CD4-positive, alpha-beta T cell treated with Interleukin-17A for 4 hours (primary cell): ENCODE data around the gene MED13L.
"Not testable (repeated sequence)": the region's sequence is repeated elsewhere in the genome, so short reads cannot be mapped to it uniquely, and the experiment has no call there.

Experiments
- DNase-seq: peaks from one replicate; pipeline ENCODE4 v3.0.0-alpha.2; 2020; ENCODE audit warnings: mixed read lengths

MED13L gene

GRCh38 chr12:115998794-115999478, 278.6 kb downstream of the MED13L start:
- DNase-seq = no peak

GRCh38 chr12:115998119-115998633, 279.3 kb downstream of the MED13L start:
- peak; percentile 20 for DNase-seq

- no peak for DNase-seq
These were observed 283.8 kb downstream of the MED13L start for GRCh38 chr12:115993737-115994136.

- no peak for DNase-seq
These were observed 287.3 kb downstream of the MED13L start for GRCh38 chr12:115990241-115990640.

- no peak for DNase-seq
These were observed 288.6 kb downstream of the MED13L start for GRCh38 chr12:115988625-115989563.

DNA sequence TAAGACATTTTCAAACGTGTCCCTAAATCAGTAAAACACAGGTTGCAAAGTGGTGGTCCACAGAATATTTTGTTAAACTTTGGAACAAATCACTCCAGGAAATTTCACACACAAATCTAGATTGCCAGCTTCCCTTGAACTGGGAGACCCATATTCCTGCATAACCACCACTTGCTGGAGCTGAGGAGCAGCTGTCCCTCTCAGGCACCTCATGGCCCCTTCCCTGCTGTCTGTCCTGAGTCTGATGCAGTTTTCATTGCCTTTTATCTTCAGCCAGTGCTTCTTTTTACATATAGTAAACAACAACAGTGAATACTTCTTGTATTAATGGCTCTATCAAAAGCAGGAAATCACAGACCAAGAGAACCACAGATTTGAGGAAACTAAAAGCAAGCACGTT, 289.3 kb downstream of the MED13L start:
- no peak for DNase-seq

DNA sequence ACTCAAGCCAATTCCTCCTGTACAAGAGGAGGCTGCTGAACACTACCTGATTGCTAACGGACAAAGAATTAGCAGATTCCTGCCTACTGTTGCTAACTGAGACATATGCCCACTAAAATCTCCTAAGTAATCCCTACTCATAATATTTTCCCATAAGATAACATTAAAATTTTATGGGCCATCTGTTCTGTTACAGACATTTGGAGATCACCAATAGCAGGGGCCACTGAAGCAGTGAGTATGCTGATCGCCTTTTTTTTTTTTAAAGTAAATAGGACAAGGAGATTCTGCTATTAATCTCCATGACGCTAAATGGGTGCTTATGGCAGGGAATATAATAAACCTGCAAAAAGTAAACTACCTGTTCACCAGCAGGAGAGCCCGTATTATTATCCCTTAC, 292.9 kb downstream of the MED13L start:
- DNase-seq = no peak

GRCh38 chr12:115983226-115983798, 294.2 kb downstream of the MED13L start:
- peak; percentile 11 for DNase-seq

DNA sequence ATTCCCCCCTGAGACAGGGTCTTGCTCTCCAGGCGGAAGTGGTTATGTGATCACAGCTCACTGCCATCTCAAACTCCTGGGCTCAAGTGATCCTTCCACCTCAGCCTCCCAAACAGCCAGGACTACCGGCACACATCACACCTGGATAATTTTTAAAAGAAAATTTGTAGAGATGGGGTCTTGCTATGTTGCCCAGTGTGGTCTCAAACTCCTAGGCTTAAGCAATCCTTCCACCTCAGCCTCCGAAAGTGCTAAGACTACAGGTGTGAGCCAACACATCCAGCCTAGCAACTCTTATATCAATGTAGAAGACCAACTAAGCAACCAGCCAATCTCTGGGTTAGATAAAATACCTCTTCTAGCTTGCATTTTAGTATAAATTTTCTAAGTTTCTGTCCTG, 297.2 kb downstream of the MED13L start:
- DNase-seq = no peak

- DNase-seq = no peak
These were observed 297.6 kb downstream of the MED13L start for GRCh38 chr12:115979851-115980250.

DNA sequence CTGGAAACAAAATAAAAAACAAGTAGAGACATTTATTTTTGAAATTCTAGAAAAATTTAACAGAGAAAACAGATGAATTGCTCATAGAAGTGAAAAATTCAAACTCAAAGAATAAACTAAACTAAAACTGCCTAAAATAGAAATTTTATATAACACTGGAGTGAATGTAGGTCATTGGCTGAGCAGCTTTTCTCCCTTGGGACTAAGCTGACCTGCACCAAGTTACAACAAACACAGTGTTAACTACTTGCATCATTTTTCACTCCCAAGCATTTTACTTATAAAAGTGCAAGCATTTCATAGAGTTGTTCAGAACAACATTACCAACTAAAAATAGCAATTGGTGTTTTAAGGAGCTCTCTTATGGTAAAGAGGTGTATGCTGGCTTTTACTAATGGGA, 298.1 kb downstream of the MED13L start:
- no peak for DNase-seq

- DNase-seq = not testable (repeated sequence)
These were observed 300.7 kb downstream of the MED13L start for GRCh38 chr12:115976829-115977228.

DNA sequence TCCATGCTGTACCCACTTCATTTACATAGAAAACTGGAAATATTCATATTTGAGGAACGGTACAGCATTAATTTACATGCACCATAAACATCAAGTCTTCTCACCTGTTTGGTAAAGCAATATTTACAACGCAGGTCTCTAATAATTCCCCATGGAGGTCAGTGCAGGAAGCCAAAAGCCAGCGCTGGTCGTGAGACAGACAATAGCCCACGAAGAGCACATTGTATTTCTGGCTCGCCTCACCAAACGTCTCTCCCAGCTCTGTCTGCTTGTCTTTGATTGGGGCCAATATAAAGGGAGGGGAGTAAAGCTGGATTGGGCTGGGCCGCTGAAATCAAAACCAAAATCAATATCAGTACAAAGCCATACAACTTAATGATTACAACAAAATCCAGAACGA, 302.1 kb downstream of the MED13L start:
- DNase-seq = no peak

DNA sequence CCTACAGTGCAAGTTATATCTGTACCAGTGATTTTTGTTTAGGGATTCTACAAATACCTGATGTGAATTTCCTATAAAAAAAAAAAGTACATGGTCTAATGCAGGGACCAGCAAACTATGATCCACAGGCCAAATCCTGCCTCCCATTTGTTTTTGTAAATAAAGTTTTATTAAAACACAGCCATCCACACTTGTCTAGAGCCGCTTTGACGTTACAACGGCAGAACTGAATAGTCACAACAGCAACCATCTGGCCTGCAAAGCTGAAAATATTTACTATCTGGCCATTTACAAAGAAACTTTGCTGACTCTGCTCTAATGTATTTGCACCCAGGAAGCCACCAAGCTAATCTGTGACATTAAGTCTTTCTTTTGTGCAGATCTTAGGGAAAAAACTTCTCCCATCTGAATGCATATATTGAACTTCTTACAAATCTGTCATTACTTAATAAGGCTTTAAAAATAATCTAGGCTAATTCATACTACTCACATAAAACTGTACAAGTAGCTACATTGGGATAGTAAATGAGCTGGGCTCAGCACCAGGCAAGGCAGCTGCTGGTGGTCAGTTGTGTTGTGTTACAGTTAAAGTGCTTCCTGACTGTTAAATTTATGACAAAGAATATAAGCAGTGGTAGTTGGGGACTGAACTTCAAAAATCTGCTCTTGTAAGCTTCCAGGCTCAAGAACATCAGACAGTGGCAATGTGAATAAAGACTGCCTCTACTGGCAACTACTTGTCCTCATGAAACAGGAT, 303.3 kb downstream of the MED13L start:
- DNase-seq = no peak

DNA sequence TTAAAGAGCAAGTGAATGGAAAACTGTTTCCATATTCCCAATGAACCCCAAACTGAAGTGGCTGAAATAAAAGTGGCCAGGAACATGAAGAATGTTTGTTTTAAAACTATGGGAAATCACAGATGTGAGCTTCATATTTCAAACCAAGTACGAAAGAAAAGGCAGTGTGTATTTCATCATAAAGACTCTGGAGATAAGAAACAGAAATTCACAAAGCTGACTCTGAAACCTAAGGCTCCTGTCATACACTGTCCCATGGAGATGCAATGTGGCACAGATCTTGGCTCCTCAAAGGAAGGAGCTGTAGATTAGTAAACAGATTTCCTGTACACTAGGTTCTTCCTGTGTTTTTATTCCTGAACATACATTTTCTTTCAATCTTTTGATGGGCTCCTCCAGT, 304.4 kb downstream of the MED13L start:
- DNase-seq = no peak

GRCh38 chr12:115972241-115972640, 305.3 kb downstream of the MED13L start:
- DNase-seq = no peak

DNA sequence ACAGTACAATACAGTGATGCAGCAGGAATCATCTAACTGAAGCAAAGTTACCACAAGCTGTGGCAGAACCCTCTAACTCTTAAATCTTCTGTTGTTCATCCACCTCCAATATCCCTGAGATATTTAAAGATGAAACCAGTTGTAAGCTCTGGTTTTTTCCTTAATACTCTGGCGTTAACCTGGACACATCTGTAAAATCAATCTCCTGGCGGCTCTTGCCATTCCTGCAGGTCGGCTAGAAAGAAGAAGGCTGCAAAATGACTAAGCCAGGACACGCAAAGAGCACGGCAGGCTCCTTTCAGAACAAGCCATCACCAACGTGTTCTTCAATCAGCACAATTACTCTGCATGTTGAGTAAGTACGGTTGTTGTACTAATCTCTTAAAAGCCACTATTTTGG, 309.3 kb downstream of the MED13L start:
- no peak for DNase-seq

- no peak for DNase-seq
These were observed 311.1 kb downstream of the MED13L start for GRCh38 chr12:115966376-115966775.

DNA sequence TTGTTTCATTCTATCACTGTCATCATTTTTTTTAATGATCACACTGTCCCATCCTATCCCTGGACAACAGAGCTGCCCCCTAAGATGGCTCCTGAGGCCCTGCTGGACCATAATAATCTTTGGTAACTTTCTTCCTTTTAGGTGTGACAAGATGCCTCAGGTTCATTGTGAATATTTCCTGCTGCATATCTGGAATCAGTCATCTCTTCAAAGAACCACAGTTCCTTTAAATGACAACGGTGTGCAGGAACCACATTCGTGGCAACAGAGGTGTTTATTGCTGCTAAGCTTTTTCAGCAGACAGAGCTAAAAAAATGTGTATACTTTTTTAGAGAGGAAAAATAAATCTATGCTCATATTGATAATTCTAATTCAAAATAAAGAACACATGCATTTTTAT, 312.9 kb downstream of the MED13L start:
- DNase-seq = no peak

DNA sequence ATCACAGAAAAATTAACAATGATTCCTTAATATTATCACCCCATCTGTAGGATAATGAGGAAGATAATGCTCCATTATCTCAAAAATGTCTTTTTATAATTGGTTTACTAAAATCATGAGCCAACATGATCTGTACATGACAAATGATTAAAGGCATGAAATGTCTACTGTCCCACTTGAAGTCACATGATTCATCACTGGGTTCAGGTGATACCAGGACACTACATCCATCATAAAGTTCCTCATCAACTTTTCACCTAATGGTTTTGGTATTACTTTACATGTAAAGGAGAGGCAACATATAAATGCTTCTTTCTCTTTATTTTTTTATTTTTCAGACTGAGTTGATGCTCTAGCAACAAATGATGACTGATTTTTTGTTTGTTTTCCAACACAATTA, 313.3 kb downstream of the MED13L start:
- DNase-seq = no peak

- no peak for DNase-seq
These were observed 315.3 kb downstream of the MED13L start for GRCh38 chr12:115962216-115962615.

- DNase-seq = no peak
These were observed 316.4 kb downstream of the MED13L start for GRCh38 chr12:115960868-115961802.
